GM12878 (cell line): Measurements from ENCODE around the gene TCF7L2. TPM values are rescaled to one million over a fixed set of nuclear protein-coding genes. Genes with fewer than 3 reads are reported as not detected.

Experiments
- ATAC-seq: fragments of 200-7000 bp; cut with Tn5 transposase; 3 replicates; pipeline ENCODE4 v1.9.1; 2020; ENCODE audit warnings: mild to moderate bottlenecking, moderate library complexity
- BruUV-seq: library from RNA; stranded (reverse); fragments of 400-500 nt; replicated peaks from 2 replicates; lab custom pipeline; 2021; lab: Mats Ljungman, UMichigan
- CTCF ChIA-PET: fragments of 300-600 bp; sonication (Branson Sonifier 250); formaldehyde crosslinking; extraction: SDS; loops from one replicate; lab custom pipeline; 2021; ENCODE audit warnings: inconsistent platforms; lab: Yijun Ruan, JAX
- POLR2A ChIA-PET: fragments of 350-600 bp; formaldehyde crosslinking; extraction: SDS; loops from one replicate; lab custom pipeline; 2021; ENCODE audit warnings: inconsistent platforms; lab: Charles Lee
- RAD21 ChIA-PET: fragments of 300-600 bp; sonication (Branson Sonifier 250); formaldehyde crosslinking; loops from one replicate; lab custom pipeline; 2023; ENCODE audit warnings: antibody characterized with exemption; ENCODE audit not compliant: unreplicated experiment; lab: Charles Lee
- SMC1A ChIA-PET: fragments of 300-600 bp; sonication (Branson Sonifier 250); formaldehyde crosslinking; loops from one replicate; lab custom pipeline; 2023; ENCODE audit not compliant: unreplicated experiment, uncharacterized antibody; lab: Charles Lee
- DNase-seq: peaks from one replicate; pipeline ENCODE4 v3.0.0-alpha.2; 2011; ENCODE audit warnings: low read depth, low spot score
- FAIRE-seq: peaks from 3 replicates; lab custom pipeline; 2011; peaks lifted over from hg19 to GRCh38; lab: Jason Lieb, UNC
- H2AFZ ChIP-seq: 2 replicates; pipeline ENCODE4 v1.6.0; 2011; ENCODE audit warnings: low read depth, low read length, control low read depth; ENCODE audit not compliant: control insufficient read depth
- H3K27ac ChIP-seq: 2 replicates; pipeline ENCODE4 v1.5.1; 2011; ENCODE audit warnings: control low read depth; ENCODE audit not compliant: control insufficient read depth, insufficient read depth
- H3K27me3 ChIP-seq, 2 experiments: replicated peaks in 1 of 2; 2 replicates each; pipeline versions ENCODE4 v1.6.0 to v1.6.1; 2011; ENCODE audit warnings: low read length in 1 of 2; ENCODE audit not compliant: control insufficient read depth in 2 of 2, insufficient read depth in 2 of 2
- H3K36me3 ChIP-seq, 2 experiments: 2 replicates each; pipeline ENCODE4 v1.5.1; 2011; ENCODE audit warnings: low read length in 1 of 2; ENCODE audit not compliant: control insufficient read depth in 2 of 2, insufficient read depth in 2 of 2
- H3K4me1 ChIP-seq: 2 replicates; pipeline ENCODE4 v1.6.1; 2011; ENCODE audit warnings: mild to moderate bottlenecking, low read length, moderate library complexity, mixed read lengths; ENCODE audit not compliant: control insufficient read depth, insufficient read depth
- H3K4me2 ChIP-seq: 2 replicates; pipeline ENCODE4 v1.6.0; 2011; ENCODE audit warnings: control low read depth; ENCODE audit not compliant: control insufficient read depth, insufficient read depth
- H3K4me3 ChIP-seq: fragments of 200-600 bp; sonication (generic); 2 replicates; pipeline ENCODE4 v1.5.1; 2016
- H3K79me2 ChIP-seq: 2 replicates; pipeline ENCODE4 v1.6.0; 2011; ENCODE audit warnings: low read length; ENCODE audit not compliant: control insufficient read depth, insufficient read depth
- H3K9ac ChIP-seq: 2 replicates; pipeline ENCODE4 v1.8.0; 2011; ENCODE audit warnings: low read length, control low read depth, mixed read lengths; ENCODE audit not compliant: control insufficient read depth, insufficient read depth
- H3K9me3 ChIP-seq: replicated peaks from 3 replicates; pipeline ENCODE4 v1.5.1; 2011; ENCODE audit warnings: mild to moderate bottlenecking, low read length; ENCODE audit not compliant: control insufficient read depth, insufficient read depth
- H4K20me1 ChIP-seq: 2 replicates; pipeline ENCODE4 v1.6.0; 2011; ENCODE audit not compliant: control insufficient read depth, insufficient read depth
- CTCF ChIP-seq, 3 experiments: IDR thresholded peaks in 2 of 3; conservative IDR thresholded peaks in 1 of 3; 2 replicates each; pipeline ENCODE4 v1.5.1; 2011; ENCODE audit warnings: low read depth in 3 of 3, low read length in 3 of 3, mild to moderate bottlenecking in 3 of 3, control low read depth in 2 of 3, moderate library complexity in 2 of 3, inconsistent platforms in 1 of 3, mixed read lengths in 1 of 3; ENCODE audit not compliant: control insufficient read depth in 2 of 3, insufficient read depth in 1 of 3; ENCODE audit errors: extremely low read depth in 1 of 3
- RAD21 ChIP-seq: IDR thresholded peaks from 2 replicates; pipeline ENCODE4 v1.6.1; 2011; ENCODE audit warnings: mild to moderate bottlenecking, low read depth, low read length, moderate library complexity; ENCODE audit not compliant: insufficient read depth
- SMC3 ChIP-seq: IDR thresholded peaks from 2 replicates; pipeline ENCODE4 v1.6.1; 2011; ENCODE audit warnings: low read length, improper control_type of control experiment, borderline replicate concordance
- ZBED1 ChIP-seq: IDR thresholded peaks from 2 replicates; pipeline ENCODE4 v1.6.1; 2016; ENCODE audit warnings: borderline replicate concordance
- WGBS: methylation state at CpG from one replicate; pipeline ENCODE4 v1.1.6; 2016; ENCODE audit warnings: low lambda C conversion rate; ENCODE audit not compliant: insufficient replicate concordance, insufficient coverage; ENCODE audit errors: missing lambda C conversion rate; 5-methylcytosine and 5-hydroxymethylcytosine counted together
- in situ Hi-C: fragments of 300-500 bp; cut with MboI; formaldehyde crosslinking; loops from 9 replicates; pipeline ENCODE4 v1.14.3; 2018; ENCODE audit warnings: mixed read lengths
- intact Hi-C: fragments of 100-400 bp; cut with micrococcal nuclease; formaldehyde crosslinking; loops from one replicate; pipeline ENCODE4 v1.14.2; 2022; ENCODE audit not compliant: unreplicated experiment
- polyA plus RNA-seq, 11 experiments: library from polyadenylated mRNA; depleted of rRNA in 4 of 11; unstranded in 6 of 11; stranded (reverse) in 5 of 11; fragments of >200 nt; fragmentation: Nextera tagmentation in 4 of 11; fragmentation: Illumina TruSeq in 1 of 11; extraction: Ambion mirVana in 4 of 11; extraction: Trizol in 1 of 11; gene quantifications; 1 replicate in 1 of 11; 2 replicates in 10 of 11; pipeline versions ENCODE4 v1.2.1 to v1.2.3, GENCODE V29; 2011 to 2016; ENCODE audit warnings: inconsistent platforms in 2 of 11, missing spikeins in 2 of 11, low read depth in 1 of 11
- total RNA-seq, 4 experiments: library from RNA; depleted of rRNA in 3 of 4; stranded (reverse); fragments of >200 nt in 3 of 4; fragmentation: Illumina TruSeq in 1 of 4; extraction: Trizol in 1 of 4; gene quantifications; 2 replicates each; pipeline versions ENCODE4 v1.2.1 to v1.2.3, GENCODE V29; 2013 to 2021

Gene TCF7L2
- total and polyA plus RNA-seq, 10 of the 15 experiments (the other 5 are each of a cell fraction or from before 2014, with no cell fraction given) = 0.02 to 1.1 (median 0.35) TPM; not detected in 4

GRCh38 chr10:113126229-113127201, 176.5 kb downstream of the TCF7L2 start:
- peak; percentile 74 for ATAC-seq
- in situ Hi-C loops (no loop called here), intact Hi-C loops (loop anchor here (5.0 kb wide), 1 partner anchor 404 kb away; no protein-coding TSS in a partner anchor)
- ChIA-PET CTCF (interaction anchor here (0.6 kb wide), 1 partner anchor 9 kb away, joined by 3 read pairs; no protein-coding TSS in a partner anchor), POLR2A (no interaction called here), RAD21 (no interaction called here), SMC1A (no interaction called here)
- H3K9ac ChIP-seq = no peak overlapping the region
- 5% methylated on average over 42 of the region's 53 CpGs for WGBS
- H3K79me2 ChIP-seq = no peaks in the 10 kb centered on the region
- H3K27me3 ChIP-seq = peaks cover 0 to 5% of the 10 kb centered on the region in 2 experiments; a peak in 2 of 4 replicates
- H3K9me3 ChIP-seq = no peaks in the 10 kb centered on the region
- no peak overlapping the region for H2AFZ ChIP-seq
- H4K20me1 ChIP-seq = no peaks in the 10 kb centered on the region
- no peak for FAIRE-seq
- H3K27ac ChIP-seq = no peak overlapping the region
- no peak overlapping the region for H3K4me2 ChIP-seq
- H3K4me3 ChIP-seq = no peak overlapping the region
- no TSS peak for BruUV-seq
- no peaks in the 10 kb centered on the region for H3K4me1 ChIP-seq
- no peak for DNase-seq
- H3K36me3 ChIP-seq = no peaks in the 10 kb centered on the region
- TF ChIP-seq RAD21 = peak; percentile 40; the same call in 1 of the 2 replicates
- TF ChIP-seq CTCF (IDR thresholded peaks at IDR 0.05 in 2 of 3, conservative IDR thresholded peaks at IDR 0.05 in 1 of 3; ENCODE audit: control insufficient read depth in 2 of 3, extremely low read depth in 1 of 3, insufficient read depth in 1 of 3, low read depth in 3 of 3, low read length in 3 of 3) = peak in 2 of 3 experiments; percentile 24 to 33; a peak in 1 of 6 replicates
- peak; percentile 17; the same call in 1 of the 2 replicates for TF ChIP-seq SMC3
- no peak for TF ChIP-seq ZBED1
